ENCODE results near the gene RYR2.
"Not testable (repeated sequence)": the region's sequence is repeated elsewhere in the genome, so short reads cannot be mapped to it uniquely, and the experiment has no call there.

Gene RYR2

DNA sequence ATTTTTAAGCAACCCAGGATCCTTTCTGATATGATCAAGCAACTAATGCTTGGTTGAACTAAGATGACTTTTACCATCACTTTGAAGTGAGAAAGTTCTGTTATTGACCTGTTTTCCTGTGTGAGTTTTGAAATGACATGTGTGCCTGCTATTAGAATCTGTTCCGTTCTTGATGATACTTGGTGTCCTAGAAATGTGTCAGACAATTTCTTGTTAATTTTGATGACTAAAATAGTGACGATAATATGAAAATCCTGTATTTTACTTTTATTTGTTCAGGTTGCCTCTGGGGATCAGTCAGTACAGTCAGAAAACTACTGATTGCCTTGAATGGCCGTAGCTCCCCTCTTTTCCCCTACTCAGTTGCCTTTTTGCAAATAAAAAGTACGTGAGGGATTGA, 228.0 kb downstream of the RYR2 start:
- DNase-seq, result no peak

DNA sequence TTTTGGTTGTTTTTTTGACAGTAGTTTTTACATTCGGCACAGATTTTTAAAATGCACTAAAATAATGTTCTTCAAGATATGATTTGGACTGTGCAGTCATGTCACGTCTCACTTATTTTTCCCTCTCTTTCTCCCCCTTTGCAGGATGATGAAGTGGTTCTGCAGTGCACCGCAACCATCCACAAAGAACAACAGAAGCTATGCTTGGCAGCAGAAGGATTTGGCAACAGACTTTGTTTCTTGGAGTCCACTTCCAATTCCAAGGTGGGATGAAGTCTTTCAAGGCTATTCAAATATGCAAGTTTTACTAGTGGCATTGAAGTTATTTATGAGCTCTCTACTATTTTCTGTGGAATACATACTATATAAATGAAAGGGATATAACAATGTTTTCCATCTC, 228.4 kb downstream of the RYR2 start:
- no peak for DNase-seq

DNA sequence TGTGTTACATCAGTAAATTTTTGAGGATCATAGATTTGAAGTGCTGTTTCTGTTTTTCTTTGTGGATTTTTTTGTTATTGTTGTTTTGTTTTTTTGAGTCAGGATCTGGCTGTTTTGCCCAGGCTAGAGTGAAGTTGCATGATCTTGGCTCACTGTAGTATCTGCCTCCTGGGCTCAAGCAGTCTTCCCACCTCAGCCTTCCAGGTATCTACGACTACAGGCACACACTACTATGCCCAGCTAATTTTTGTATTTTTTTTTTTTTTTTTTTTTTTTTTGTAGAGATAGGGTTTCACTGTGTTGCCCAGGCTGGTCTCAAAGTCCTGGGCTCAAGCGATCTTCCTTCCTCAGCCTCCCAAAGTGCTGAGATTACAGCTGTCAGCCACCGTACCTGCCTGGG, 236.0 kb downstream of the RYR2 start:
- DNase-seq, result not testable (repeated sequence)

DNA sequence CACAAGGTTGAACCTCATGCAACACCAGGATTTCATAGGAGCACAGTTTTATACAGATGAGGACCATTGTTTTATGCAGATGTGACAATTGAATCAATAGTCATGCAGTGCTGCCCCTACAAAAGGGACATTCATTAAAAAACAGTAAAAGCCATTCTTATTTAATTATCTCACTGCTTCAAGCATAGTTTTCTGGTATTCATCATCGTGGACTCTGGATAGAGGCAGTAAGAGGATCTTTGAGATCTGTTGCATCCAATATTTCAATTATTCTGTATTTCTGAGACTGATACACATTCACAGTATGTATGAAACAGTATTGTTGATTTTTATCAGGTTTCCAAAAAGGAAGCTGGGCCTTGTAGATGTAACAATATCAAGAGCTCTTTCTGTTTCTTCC, 237.6 kb downstream of the RYR2 start:
- no peak for DNase-seq

DNA sequence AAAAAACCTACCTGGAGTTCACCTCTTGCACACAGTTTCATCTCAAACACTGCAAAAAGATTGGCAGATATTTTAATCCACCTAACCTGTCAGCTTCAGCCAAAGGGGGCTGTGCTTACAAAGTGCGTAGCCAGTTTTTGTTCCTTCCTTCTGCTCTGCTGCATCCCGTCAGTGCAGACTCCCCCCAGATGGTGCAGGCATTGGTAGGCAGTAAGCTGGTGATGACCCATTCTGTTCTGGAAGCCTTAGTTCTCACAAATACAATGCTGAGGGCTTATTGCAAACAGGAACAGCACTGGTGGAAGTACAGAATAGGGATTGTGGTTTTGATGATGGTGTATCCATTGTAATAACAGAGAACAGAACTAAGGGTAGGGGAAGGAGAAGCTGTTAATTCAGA, 239.5 kb downstream of the RYR2 start:
- DNase-seq, result no peak

DNA sequence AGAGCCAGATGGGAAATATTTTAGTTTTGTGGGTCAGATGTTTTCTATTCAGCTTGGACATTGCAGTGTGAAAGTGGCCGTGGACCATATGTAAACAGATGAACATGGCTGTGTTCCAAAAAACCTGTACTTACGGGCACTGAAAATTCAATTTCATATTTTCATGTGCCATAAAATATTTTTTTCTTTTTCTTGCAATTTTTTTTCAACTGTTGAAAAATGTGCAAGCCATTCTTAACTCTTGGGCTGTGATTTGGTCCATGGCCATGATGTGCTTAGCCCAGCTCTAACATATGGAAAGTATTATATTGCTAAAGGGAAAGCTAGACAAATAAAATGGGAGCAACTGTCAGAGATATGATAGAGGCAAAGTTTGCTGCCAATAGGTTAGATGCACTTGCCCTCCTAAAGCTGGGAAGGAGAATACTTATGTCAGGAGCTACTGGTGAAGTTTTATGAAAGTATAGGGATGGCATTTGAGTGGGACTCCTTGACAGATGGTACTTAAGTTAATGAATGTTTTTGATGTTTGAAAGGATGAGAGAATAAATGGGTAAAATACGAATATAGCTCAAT, 240.3 kb downstream of the RYR2 start:
- DNase-seq, result no peak

DNA sequence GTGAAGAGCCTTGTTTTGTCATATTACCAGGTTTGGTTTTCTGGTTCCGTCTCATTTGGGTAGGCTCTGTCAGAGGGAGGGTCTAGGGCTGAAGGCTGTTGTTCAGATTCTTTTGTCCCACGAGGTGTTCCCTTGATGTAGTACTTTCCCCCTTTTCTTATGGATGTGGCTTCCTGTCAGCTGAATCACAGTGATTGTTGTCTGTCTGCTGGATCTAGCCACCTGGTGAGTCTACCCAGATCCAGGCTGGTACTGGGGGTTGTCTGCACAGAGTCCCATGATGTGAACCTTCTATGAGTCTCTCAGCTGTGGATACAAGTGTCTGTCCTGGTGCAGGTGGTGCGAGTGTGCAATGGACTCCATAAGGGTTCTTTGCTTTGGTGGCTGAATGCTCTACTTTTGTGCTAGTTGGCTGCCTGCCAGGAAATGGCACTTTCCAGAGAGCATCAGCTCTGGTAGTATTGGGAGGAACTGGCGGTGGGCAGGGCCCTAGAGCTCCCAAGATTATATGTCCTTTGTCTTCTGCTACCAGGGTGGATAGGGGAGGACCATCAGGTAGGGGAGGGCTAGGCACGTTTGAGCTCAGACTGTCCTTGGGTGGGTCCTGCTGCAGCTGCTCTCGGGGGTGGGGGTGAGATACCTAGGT, 246.0 kb downstream of the RYR2 start:
- DNase-seq, result no peak

DNA sequence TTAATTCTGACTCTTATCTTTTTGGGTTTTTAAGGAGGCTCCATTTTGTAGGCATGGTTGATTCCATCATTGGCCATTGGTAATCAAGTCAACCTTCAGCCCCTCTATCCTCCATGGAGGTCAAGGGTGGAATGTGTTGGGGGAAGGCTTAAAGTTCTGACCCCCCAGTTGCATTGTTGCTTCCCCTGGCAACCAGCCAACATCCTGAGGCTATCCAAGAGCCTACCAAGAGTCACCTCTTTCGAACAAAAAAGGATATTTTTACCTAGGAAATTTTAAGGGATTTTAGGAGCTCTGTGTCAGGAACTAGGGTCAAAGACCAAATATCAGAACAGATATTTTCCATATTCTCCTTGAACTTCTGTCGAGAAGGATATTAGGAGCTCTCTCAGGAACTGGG, 251.8 kb downstream of the RYR2 start:
- no peak for DNase-seq

DNA sequence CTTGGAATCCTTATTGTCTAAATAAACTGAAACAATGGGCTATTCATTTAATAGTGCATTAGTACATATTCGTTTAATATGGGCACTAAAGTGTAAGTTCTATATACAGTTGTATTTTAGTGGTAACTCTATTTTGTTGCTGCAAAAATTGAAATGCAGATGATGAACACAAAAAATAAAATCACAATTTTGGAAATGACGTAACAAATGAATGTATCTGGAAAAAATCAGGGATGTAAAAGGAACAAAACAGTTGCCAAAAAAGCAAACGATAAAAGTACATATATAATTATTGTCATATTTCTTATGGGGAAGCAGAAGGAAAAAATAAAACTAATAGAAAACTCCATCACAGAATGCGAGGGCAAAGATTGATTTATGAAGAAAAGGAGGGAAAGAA, 254.9 kb downstream of the RYR2 start:
- no peak for DNase-seq

DNA sequence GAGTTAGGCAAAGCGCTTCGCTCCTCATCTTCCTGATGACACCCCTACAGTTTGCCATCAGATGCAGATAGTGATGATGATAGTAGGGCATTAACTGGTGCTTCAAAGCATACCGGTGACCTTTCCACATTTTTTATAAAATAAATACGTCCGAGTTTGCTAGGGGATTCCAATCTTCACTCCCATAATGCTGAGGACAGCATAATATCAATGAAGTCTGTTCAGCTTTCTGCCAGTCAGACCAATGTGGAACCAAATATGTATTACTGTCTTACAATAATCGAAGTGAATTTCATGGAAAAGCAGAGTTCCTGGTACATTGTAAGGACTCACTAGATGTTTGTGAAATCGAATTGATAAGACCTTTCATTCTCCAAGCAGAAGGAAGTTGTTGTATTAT, 258.7 kb downstream of the RYR2 start:
- no peak for DNase-seq

DNA sequence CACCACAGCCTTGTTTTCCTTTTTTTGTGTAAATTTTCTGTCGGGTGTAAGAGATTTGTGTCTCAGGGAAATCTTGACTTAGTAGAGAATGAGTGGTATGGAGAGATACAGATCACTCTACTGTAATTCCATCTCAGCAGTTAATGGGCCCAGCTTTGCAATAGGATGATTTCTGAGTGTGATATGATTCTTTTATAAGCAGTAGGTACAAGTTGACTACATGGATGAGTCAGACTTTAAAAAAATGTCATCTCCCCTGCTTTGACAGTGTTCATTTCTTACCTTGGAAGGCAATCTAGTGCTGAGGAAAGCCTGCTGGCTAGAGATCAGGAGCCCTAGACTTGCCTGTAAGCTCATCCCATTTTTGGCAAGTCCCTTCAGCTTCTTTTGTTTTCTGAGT, 261.9 kb downstream of the RYR2 start:
- DNase-seq, result no peak

DNA sequence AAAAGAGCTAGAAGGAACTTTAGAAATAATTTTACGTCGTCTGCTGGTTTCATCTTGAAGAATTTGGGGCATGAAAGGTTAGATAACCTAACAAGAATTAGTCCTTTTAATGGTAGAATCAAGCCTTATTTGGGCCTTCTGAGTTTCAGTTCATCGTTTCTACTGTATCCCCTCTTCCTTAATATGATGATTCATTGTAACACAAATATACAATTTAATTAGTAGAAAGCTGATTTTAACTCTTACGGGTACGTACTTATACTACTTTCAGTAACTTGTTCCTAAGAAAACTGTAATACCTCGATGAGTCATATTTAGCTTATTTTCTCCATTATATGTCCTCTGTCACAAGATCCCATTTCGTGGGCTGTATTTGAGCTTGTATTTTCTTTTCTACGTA, 264.7 kb downstream of the RYR2 start:
- no peak for DNase-seq

DNA sequence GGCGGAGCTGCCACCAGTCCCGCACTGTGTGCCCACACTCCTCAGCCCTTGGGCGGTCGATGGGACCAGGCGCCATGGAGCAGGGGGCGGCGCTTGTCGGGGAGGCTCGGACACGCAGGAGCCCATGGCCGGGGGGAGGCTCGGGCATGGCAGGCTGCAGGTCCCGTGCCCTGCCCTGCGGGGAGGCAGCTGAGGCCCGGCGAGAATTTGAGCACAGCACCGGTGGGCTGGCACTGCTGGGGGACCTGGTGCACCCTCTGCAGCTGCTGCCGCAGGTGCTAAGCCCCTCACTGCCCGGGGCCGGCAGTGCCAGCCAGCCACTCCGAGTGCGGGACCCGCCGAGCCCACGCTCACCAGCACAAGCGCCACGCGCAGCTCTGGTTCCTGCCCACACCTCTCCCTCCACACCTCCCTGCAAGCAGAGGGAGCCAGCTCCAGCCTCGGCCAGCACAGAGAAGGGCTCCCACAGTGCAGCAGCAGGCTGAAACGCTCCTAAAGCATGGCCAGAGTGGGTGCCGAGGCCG, 267.7 kb downstream of the RYR2 start:
- DNase-seq, result no peak

DNA sequence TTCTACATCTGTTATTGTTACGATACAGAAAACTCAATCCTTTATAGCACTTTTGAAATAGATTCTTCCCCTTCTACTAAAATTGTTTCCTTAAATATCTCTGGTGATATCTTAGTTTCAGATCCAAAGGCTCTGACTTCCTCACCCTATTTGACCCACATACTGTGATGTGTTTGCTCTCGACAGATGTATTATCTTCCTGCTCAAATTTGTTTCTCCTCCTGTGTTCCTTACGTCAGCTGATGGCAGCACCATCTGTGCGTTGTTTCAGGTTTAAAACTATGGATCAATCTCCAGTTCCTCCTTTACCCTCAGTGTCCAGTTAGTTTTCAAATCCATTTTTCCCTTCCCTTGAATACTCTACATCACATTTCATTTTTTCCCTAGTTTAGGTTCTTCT, 274.4 kb downstream of the RYR2 start:
- no peak for DNase-seq

DNA sequence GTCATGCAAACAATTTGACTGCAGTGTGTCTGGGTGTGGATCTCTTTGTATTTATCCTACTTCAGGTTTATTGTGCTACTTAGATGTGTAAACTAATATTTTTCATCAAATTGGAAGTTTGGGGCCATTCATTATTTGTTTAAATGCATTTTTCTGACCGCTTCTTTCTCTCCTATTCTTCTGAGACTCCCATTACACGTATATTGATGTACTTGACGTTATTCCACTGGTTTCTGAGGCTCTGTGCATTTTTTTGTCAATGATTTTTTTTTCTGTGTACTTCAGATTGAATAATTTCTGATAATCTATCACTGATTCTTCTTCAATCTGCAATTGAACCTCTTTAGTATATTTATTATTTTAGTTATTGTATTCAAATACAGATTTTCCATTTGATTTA, 276.8 kb downstream of the RYR2 start:
- no peak for DNase-seq

DNA sequence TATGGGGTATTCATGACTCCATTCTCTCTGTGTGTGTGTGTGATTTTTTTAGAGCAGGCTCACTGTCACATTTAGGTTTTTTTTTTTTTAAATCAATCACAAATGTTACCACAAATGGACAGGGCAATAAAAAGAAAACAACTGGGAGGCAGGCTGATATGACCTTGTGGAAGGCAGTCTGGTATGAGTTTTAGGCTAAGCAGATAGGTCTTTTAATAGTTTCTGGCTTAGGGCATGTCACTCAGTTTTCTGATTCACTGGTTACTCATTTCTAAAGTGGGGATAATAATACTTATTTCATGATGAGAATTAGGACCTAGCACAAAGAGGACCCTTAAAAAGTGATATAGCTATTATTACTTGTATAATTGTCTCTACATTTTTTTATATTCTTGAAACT, 278.9 kb downstream of the RYR2 start:
- no peak for DNase-seq

DNA sequence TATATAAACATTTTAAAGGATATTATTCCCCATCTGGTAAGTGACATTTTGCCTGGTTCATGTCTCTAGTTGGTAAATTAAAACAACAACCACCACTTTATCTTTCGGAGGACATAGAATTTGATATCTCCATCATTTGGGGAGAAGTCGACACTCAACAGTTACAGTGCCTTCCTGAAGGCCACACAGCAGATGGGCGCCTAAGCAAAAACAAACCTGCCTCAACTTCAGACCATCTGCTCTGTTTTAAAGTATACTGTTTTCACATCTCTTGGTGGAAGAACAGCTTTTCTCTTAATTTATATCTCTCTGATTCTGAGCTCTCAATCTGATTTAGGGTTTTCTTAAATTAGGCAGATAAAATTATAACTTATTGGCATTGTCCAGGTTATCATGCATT, 282.2 kb downstream of the RYR2 start:
- no peak for DNase-seq

DNA sequence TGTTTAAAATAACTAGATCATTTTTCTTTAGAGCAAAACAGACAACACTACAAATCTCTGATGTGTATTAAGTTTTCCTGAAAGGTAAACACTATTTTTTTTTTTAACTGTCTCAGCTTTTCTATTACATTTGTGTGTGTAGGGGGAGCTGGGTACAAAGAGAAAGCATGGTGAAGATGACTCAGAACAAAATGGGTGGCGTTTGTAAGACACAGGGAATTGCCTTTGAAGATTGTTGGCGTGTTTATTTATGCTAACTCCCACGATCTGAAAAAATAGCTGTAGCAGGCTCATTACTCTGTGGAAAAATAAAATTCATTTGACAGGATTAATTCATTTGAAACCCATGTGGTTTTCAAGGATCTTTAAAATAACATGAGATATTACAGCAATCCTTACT, 285.1 kb downstream of the RYR2 start:
- no peak for DNase-seq

DNA sequence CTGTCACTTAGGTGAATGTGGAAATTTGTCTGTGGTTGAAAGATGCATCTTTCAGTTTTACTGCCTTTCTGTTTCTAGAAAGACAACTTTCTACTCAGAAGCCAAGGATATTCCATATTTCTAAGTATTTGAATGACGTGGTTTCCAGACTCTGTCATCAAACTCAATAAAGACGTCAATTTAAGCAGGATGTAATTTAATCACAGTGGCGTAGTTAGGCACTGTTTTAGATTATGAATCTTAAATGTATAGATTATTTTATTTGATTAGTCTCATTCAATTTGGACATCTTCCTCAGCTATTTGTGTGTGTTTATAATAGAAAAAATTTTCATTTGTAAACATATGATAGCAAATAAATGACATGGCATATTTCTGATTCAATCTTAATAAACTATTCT, 298.9 kb downstream of the RYR2 start:
- no peak for DNase-seq

DNA sequence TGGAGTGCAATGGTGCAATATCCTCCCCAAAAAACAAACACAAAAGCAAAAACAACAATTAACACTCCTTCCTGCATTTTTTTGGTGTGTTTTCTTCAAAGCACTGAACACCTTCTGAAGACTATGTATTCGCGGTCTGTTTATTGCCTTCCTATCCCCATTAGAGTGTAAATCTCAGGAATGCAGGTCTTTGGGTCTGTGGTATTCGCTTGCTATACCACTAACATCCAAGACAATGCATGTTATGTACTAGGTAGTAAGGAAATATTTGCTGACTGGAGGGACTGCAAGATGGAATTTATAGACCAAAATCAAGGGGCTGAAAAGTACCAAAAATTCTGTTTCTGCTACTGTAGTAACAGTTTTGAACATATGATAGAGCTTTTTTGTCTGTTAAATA, 299.4 kb downstream of the RYR2 start:
- no peak for DNase-seq

DNA sequence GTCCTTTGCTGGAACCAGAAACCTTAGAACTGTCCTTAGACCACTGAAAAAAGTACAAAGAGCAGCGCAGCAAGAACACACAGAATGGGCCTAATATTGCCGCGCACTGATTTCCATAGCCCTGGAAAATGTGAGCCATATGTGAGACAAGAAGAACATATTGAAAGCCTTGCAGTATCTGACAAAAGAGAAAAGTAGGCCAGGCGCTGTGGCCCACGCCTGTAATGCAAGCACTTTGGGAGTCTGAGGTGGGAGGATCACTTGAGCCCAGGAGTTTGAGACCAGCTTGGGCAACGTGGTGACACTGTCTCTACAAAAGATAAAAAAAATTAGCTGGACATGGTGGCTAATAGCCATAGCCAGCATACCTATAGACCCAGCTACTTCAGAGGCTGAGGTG, 300.7 kb downstream of the RYR2 start:
- DNase-seq, result no peak

DNA sequence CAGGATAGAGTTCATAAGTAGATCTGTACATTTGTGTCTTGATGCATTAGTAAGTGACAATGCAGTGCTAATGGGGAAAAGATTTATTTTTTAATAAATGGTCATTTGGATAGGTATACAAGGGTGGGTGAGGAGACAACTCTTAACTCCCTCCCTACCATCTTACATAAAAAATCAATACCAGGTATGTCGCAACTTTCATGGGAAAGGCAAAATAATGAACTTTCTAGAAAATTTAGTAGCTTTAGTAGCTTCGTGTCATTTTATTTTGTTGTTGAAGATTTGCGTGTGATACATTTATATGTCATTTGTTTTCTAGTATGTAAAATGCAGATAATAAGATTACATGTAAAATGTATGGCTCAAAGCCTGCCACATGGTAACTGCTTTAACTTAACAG, 310.8 kb downstream of the RYR2 start:
- DNase-seq, result no peak

DNA sequence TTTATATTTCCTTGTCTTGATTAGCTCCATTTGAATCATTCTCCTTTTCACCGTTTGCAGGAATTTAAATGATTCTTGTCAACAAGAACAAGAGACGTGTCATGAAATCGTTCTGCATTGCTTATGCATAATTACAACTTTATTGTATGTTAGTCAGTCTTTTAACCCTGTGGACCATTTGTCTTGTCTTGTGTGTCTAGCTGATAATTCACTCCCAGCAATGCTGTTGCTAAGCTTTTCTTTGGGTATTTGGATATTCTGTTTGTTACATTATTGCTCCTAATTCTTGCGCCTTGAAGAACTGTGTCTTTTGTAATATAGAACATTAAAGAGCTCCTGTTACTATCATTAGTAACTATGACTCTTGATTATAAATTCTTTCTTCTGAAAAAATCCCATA, 311.9 kb downstream of the RYR2 start:
- DNase-seq, result no peak

DNA sequence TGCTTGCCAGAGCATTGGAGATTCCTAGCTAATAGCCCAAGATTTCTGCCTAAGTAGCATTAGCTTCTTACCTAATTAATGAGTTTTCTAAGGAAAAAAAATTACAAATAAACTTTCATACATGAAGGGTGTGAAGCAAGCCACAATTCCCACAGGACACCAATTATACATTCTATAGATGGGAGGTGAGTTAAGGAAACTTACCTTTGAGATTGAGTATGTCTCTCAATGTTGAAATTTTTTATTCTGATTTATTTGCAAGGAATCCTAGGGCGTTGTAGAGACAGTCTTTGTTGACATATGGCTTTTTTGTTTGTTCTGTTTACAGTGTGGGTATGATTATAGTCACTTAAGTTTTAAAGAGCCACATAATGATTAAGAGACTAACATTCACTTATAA, 313.0 kb downstream of the RYR2 start:
- DNase-seq, result no peak

DNA sequence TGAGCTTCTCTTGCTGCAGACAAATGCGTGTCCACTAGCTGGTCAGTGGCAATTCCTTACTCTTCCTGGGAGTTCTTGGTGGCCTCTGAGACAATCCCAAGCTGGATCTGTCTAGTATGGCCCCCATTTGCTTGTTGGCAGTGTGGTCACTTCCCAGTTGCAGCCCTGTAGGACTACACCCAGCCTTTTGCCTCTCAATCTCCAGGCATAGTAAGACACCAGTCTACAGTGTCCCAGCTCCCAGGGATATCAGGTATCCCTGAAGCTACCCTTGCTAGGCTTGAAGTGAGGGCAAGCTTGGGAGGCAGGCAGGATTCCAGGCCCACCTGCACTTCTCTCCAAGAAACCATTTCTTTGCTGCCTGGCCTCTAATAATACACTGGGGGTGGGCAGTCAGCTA, 316.6 kb downstream of the RYR2 start:
- no peak for DNase-seq
